Esophagus (tissue), 2 donors: ENCODE measurements around the gene SUCLA2. TPM values are rescaled to one million over a fixed set of nuclear protein-coding genes. Genes with fewer than 3 reads are reported as not detected.

Experiments used
- H3K27ac ChIP-seq, 2 donors: one replicate each; pipeline ENCODE4 v1.5.1; 2013; ENCODE audit warnings: low read depth in 2 of 2, mild to moderate bottlenecking in 2 of 2, inconsistent platforms in 1 of 2, low read length in 1 of 2, moderate library complexity in 1 of 2
- H3K27me3 ChIP-seq, 2 donors: one replicate each; pipeline ENCODE4 v1.6.1; 2013; ENCODE audit warnings: low read length in 2 of 2, control low read depth in 1 of 2, mild to moderate bottlenecking in 1 of 2; ENCODE audit not compliant: insufficient read depth in 2 of 2, control insufficient read depth in 1 of 2
- H3K36me3 ChIP-seq, 2 donors: one replicate each; pipeline ENCODE4 v1.6.1; 2013; ENCODE audit warnings: low read length in 1 of 2; ENCODE audit not compliant: control insufficient read depth in 2 of 2, insufficient read depth in 2 of 2
- H3K4me1 ChIP-seq, 2 donors: one replicate each; pipeline ENCODE4 v1.6.1; 2013; ENCODE audit warnings: low read length in 1 of 2; ENCODE audit not compliant: control insufficient read depth in 2 of 2, insufficient read depth in 2 of 2
- H3K4me3 ChIP-seq, 2 donors: one replicate each; pipeline ENCODE4 v1.5.1; 2013; ENCODE audit warnings: low read length in 2 of 2, mild to moderate bottlenecking in 2 of 2, low read depth in 1 of 2, moderate library complexity in 1 of 2
- H3K9me3 ChIP-seq, 2 donors: one replicate each; pipeline ENCODE4 v1.6.1; 2013; ENCODE audit warnings: mild to moderate bottlenecking in 2 of 2, low read depth in 1 of 2, low read length in 1 of 2, moderate library complexity in 1 of 2; ENCODE audit not compliant: control insufficient read depth in 2 of 2, insufficient read depth in 1 of 2
- WGBS, 2 donors: extraction: QIAGEN DNeasy Blood & Tissue Kit; methylation state at CpG; one replicate each; pipeline ENCODE4 v1.1.7; 2013; 5-methylcytosine and 5-hydroxymethylcytosine counted together
- polyA plus RNA-seq, 2 donors: library from polyadenylated mRNA; stranded (reverse); fragments of 200-250 nt; gene quantifications; one replicate each; pipeline ENCODE4 v1.2.3, GENCODE V29; 2013
- donor health status: healthy with polysubstance abuse.
- donor health status: Bipolar disorder and iron deficiency.

The SUCLA2 gene
- polyA plus RNA-seq, 2 donors: 18.4 to 32.8 TPM

DNA sequence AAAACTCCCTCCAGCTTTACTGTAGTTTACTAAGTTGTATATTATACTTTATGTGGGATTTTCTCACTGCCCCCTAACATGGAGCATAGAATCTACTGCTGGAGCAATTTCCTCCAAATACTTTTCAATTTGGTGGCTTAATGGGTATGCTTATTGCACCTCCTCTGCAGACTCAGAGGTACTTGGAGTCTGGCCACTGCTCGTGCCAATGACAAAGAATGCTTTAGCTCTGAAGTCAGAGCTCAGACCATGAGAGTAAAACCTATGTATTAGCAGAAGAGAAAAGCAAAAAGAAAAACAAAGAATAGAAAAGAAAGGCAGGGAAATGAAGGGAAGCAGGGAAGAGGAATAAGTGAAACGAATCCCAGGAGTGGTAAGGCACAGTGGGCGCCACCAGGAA is 71.9 kb downstream of the SUCLA2 start:
- H3K4me3 ChIP-seq: no peak overlapping the region
- 85 to 92% methylated on average over 3 of the region's 3 CpGs for WGBS, 2 donors

DNA sequence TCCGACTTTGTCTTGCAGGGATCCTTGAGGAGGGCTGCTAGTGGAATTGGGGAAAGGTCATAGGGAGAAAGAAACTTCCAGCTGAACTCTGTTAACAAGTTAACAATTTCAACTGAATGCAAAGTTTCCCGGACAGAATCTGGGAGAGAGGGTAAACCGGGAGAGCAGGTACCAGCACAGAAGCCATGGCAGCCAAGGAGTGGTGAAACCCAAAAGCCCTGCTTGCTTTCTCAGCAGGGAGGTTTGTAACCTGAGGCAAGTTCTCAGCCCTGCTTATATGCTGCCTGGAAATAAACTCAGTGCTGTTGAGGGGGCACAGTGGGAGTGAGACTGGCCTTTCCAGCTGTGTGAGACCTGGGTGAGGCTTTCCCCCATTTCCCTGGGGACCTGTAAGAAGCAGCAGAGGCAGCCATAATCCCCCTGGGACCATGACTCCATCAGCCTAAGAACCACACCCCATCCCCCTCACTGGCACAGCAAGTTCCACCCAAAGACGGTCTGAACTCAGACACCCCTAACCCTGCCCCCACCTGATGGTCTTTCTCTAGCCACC is 84.0 kb downstream of the SUCLA2 start:
- Histone ChIP-seq H3K36me3 (no peaks in the 10 kb centered on the region), H3K27me3 (no peaks in the 10 kb centered on the region), H3K4me1 (no peaks in the 10 kb centered on the region), H3K27ac (no peak overlapping the region), H3K9me3 (no peaks in the 10 kb centered on the region), H3K4me3 (no peak overlapping the region)
- 86 to 89% methylated on average over 4 of the region's 4 CpGs for WGBS, 2 donors

More for the DNA sequence above, 71.9 kb downstream of the SUCLA2 start:
- Histone ChIP-seq H3K27ac (no peak overlapping the region), H3K27me3 (no peaks in the 10 kb centered on the region), H3K4me1 (no peaks in the 10 kb centered on the region), H3K9me3 (no peaks in the 10 kb centered on the region), H3K36me3 (no peaks in the 10 kb centered on the region)

DNA sequence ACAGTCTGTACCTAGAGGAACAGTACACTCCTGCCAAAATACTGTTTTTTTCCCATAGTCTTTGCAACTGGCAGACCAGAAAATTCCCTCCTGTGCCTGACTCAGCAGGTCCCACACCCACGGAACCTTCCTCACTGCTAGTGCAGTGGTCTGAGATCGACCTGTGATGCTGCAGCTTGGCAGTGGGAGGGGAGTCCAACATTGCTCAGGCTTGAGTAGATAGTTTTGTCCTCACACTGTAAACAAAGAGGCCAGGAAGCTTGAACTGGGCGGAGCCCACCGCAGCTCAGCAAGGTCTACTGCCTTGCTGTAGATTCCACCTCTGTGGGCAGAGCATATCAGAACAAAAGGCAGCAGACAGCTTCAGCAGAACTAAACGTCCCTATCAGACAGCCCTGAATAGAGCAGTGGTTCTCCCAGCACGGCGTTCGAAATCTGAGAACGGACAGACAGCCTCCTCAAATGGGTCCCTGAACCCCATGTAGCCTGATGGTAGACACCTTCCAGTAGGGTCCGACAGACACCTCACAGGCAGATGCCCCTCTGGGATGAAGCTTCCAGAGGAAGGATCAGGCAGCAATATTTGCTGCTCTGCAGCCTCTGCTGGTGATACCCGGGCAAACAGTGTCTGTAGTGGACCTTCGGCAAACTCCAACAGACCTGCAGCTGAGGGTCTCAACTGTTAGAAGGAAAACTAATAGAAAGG is 92.7 kb downstream of the SUCLA2 start:
- Histone ChIP-seq H3K36me3 (no peaks in the 10 kb centered on the region), H3K4me1 (no peaks in the 10 kb centered on the region), H3K27ac (no peak overlapping the region), H3K4me3 (no peak overlapping the region), H3K27me3 (no peaks in the 10 kb centered on the region), H3K9me3 (peaks cover 0 to 2% of the 10 kb centered on the region in 2 donors)
- WGBS, 2 donors: 72 to 76% methylated on average over 12 of the region's 12 CpGs

DNA sequence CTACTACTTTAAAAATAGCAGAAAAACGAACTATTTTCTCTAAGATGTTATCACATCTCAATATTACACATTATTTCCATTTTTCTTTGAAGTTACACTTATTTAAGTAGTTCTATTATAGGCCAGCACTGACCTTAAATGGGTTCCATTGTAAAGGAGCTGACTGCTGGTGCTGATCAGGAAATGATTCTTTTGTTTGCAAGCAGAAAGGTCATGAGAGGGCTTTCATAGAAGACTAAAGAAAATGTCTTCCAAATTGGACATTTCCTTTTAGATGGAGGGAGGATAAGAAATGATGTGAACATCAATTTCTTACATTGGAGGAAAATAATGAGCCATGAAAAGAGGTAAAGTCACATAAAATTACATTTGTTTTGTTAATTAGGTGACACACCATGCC is 96.2 kb downstream of the SUCLA2 start:
- Histone ChIP-seq H3K4me3 (no peak overlapping the region), H3K27ac (no peak overlapping the region), H3K36me3 (no peaks in the 10 kb centered on the region), H3K27me3 (no peaks in the 10 kb centered on the region), H3K4me1 (no peaks in the 10 kb centered on the region), H3K9me3 (peaks cover 0 to 2% of the 10 kb centered on the region in 2 donors)
- WGBS, 2 donors: 46 to 54% methylated on average over 1 of the region's 1 CpG

DNA sequence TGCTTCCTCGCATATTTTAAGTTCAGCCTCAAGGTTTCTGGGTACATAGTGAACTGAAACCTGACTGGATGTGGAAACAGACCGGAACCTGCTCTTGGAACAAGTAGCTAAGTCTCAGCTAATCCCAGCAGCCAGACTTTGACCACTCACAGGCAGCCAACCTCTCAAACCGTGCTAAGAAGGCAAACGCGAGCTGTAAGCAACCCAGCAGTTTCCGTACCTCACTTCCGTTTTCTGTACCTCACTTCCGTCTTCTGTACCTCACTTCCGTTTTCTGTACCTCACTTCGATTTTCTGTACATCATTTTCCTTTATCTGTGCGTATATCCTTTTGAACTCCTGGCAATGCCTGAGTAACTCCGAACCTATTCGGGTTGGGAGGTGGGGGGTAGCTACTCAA is 96.8 kb downstream of the SUCLA2 start:
- H3K4me3 ChIP-seq: no peak overlapping the region
- WGBS, 2 donors: 90% methylated on average over 13 of the region's 13 CpGs
- H3K27me3 ChIP-seq: no peaks in the 10 kb centered on the region
- H3K36me3 ChIP-seq: no peaks in the 10 kb centered on the region
- H3K27ac ChIP-seq: no peak overlapping the region
- no peaks in the 10 kb centered on the region for H3K4me1 ChIP-seq
- H3K9me3 ChIP-seq: peaks cover 0 to 2% of the 10 kb centered on the region in 2 donors

DNA sequence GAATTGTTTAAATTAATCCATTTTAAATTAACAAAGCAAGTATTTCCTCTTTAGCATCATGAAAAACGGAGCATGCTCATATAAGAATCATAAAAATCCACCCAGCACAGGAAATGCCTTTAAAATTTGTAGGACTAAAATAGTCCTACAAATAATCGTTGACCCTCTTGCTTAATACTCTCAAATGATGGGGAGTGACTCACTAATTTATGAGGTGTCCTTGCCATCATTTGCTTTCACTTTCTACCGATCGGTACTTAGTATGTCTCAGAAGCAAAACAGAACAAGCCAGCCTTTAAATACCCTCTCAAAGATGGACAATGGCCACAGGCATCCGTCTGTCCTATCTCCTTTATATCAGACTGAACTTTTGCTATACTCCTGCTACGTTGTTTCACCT is 97.2 kb downstream of the SUCLA2 start:
- Histone ChIP-seq H3K36me3 (no peaks in the 10 kb centered on the region), H3K4me1 (no peaks in the 10 kb centered on the region), H3K27me3 (no peaks in the 10 kb centered on the region), H3K27ac (no peak overlapping the region), H3K9me3 (peaks cover 0 to 2% of the 10 kb centered on the region in 2 donors), H3K4me3 (no peak overlapping the region)
- WGBS, 2 donors: 57 to 59% methylated on average over 6 of the region's 6 CpGs

DNA sequence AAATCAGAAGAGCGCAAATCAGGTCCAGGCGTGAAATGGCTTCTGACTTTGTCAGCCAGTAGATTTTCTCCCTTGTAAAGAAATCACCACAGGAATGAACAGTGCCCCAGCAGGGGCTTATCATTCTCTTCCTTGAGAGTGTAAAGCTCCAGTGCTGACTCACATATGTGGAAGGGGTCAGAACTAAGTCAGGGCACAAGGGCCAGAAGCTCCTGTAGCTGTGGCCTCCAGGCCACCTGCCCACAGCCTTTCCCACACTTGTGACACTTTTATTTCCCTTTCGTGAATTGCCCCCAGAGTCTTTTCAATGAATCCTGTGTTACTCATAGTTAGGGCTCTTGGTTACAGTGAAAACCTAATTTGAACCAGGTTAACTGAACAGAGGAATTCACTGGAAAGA is 99.6 kb downstream of the SUCLA2 start:
- WGBS, 2 donors: 94 to 98% methylated on average over 3 of the region's 3 CpGs
- Histone ChIP-seq H3K4me3 (no peak overlapping the region), H3K4me1 (no peaks in the 10 kb centered on the region), H3K27me3 (no peaks in the 10 kb centered on the region), H3K27ac (no peak overlapping the region), H3K9me3 (no peaks in the 10 kb centered on the region), H3K36me3 (no peaks in the 10 kb centered on the region)

DNA sequence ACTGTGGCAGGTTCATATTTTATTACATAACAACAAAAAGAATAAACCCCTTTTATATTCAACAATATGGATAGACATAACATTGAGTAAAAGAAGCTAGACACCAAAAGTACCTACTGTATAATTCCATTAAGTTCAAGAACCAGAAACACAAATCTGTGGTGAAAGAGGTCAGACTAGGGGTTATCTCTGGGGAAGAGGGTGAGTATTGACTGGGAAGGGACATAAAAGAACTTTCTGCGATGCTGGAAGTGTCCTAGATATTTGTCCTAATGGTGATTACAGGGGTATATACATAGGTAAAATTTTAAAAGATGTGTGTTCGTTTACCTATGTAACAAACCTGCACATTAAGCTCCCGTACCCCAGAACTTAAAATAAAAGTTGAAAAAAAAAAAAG is 103.0 kb downstream of the SUCLA2 start:
- Histone ChIP-seq H3K27me3 (no peaks in the 10 kb centered on the region), H3K4me1 (no peaks in the 10 kb centered on the region), H3K27ac (no peak overlapping the region), H3K4me3 (no peak overlapping the region), H3K9me3 (no peaks in the 10 kb centered on the region), H3K36me3 (no peaks in the 10 kb centered on the region)
- WGBS, 2 donors: 83 to 85% methylated on average over 3 of the region's 3 CpGs

DNA sequence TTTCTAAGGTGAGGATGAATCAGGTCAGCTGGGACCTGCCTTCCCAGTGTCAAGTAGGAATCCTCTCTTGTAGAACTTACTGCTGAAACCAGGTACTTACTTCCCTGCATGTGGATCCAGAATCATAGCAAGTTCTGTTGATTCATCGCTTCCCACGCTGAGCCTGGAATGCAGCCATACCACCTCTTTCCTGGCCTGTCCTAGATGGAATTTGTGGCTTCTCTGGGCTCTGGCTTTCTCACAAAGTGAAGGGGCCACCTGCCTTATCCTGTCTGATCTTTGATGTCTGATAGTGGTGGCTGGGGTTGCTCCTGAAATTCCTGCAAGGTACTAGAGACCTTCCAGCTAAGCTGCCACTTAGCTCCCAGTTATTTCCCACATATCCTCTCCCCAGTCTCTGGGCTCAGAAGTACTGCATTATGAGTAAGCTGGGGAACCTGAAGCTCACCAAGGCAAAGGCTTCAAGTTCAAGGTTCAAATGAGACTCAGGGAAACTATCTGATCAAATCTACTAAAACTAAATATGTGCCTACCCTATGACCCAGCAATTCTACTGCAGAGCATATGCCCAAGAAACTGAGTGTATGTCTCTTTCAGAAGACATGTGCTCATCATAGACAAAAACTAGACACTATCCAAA is 103.5 kb downstream of the SUCLA2 start:
- Histone ChIP-seq H3K27ac (no peak overlapping the region), H3K27me3 (no peaks in the 10 kb centered on the region), H3K4me3 (no peak overlapping the region), H3K4me1 (no peaks in the 10 kb centered on the region), H3K9me3 (no peaks in the 10 kb centered on the region), H3K36me3 (no peaks in the 10 kb centered on the region)
- WGBS, 2 donors: 59 to 68% methylated on average over 2 of the region's 2 CpGs

DNA sequence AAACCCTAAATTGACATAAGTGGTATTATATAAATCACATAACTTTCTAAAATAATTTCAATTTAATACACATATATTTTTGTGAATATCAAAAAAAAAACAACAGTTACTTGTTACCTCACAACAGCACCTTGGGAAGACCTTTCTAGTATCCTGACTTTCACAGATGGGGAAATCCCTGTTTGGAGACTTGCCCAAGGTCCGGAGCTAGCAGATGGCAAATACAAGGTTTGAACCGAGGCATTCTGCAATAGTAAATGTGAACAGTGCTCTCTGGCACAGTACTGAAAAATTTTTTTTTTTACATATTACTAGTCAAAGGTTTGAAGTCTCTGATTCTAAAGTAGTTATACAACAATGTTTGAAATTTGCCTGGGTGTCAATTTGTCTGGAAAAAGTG is 104.5 kb downstream of the SUCLA2 start:
- no peaks in the 10 kb centered on the region for H3K36me3 ChIP-seq
- H3K27me3 ChIP-seq: no peaks in the 10 kb centered on the region
- no peaks in the 10 kb centered on the region for H3K4me1 ChIP-seq
- H3K9me3 ChIP-seq: no peaks in the 10 kb centered on the region
- WGBS, 2 donors: 55 to 56% methylated on average over 2 of the region's 2 CpGs
- no peak overlapping the region for H3K27ac ChIP-seq
- no peak overlapping the region for H3K4me3 ChIP-seq
